Measurements from ENCODE around the gene GGA2.

GGA2 gene

GRCh38 chr16:23505671-23506605, 4.4 kb downstream of the GGA2 start:
- DNase-seq (ENCODE audit: extremely low read depth in 1 of 2, low read depth in 1 of 2): no peak

GRCh38 chr16:23505180-23505665, 5.1 kb downstream of the GGA2 start:
- DNase-seq (ENCODE audit: extremely low read depth in 1 of 2, low read depth in 1 of 2): no peak

GRCh38 chr16:23504453-23505179, 5.7 kb downstream of the GGA2 start:
- DNase-seq (ENCODE audit: extremely low read depth in 1 of 2, low read depth in 1 of 2): peak; percentile 44 to 46

GRCh38 chr16:23504076-23504452, 6.2 kb downstream of the GGA2 start:
- no peak for DNase-seq (ENCODE audit: extremely low read depth in 1 of 2, low read depth in 1 of 2)

GRCh38 chr16:23502466-23502865, 7.8 kb downstream of the GGA2 start:
- DNase-seq (ENCODE audit: extremely low read depth in 1 of 2, low read depth in 1 of 2): no peak

GRCh38 chr16:23501291-23501690, 9.0 kb downstream of the GGA2 start:
- no peak for DNase-seq (ENCODE audit: extremely low read depth in 1 of 2, low read depth in 1 of 2)

- no peak for DNase-seq (ENCODE audit: extremely low read depth in 1 of 2, low read depth in 1 of 2)
These were observed 9.4 kb downstream of the GGA2 start for GRCh38 chr16:23500862-23501225.

- DNase-seq (ENCODE audit: extremely low read depth in 1 of 2, low read depth in 1 of 2): no peak
These were observed 10.0 kb downstream of the GGA2 start for GRCh38 chr16:23500212-23500861.

- no peak for DNase-seq (ENCODE audit: extremely low read depth in 1 of 2, low read depth in 1 of 2)
These were observed 10.5 kb downstream of the GGA2 start for GRCh38 chr16:23499801-23500200.

GRCh38 chr16:23498863-23499262, 11.4 kb downstream of the GGA2 start:
- DNase-seq (ENCODE audit: extremely low read depth in 1 of 2, low read depth in 1 of 2): no peak

- no peak for DNase-seq (ENCODE audit: extremely low read depth in 1 of 2, low read depth in 1 of 2)
These were observed 12.8 kb downstream of the GGA2 start for GRCh38 chr16:23497543-23497868.

GRCh38 chr16:23496821-23497542, 13.3 kb downstream of the GGA2 start:
- no peak for DNase-seq (ENCODE audit: extremely low read depth in 1 of 2, low read depth in 1 of 2)

- no peak for DNase-seq (ENCODE audit: extremely low read depth in 1 of 2, low read depth in 1 of 2)
These were observed 14.6 kb downstream of the GGA2 start for GRCh38 chr16:23495671-23496070.

GRCh38 chr16:23494188-23494587, 16.1 kb downstream of the GGA2 start:
- no peak for DNase-seq (ENCODE audit: extremely low read depth in 1 of 2, low read depth in 1 of 2)

GRCh38 chr16:23491490-23492391, 18.6 kb downstream of the GGA2 start:
- no peak for DNase-seq (ENCODE audit: extremely low read depth in 1 of 2, low read depth in 1 of 2)

GRCh38 chr16:23486480-23486879, 23.8 kb downstream of the GGA2 start:
- no peak for DNase-seq (ENCODE audit: extremely low read depth in 1 of 2, low read depth in 1 of 2)

- DNase-seq (ENCODE audit: extremely low read depth in 1 of 2, low read depth in 1 of 2): no peak
These were observed 24.5 kb downstream of the GGA2 start for GRCh38 chr16:23485841-23486240.

GRCh38 chr16:23485257-23485614, 25.1 kb downstream of the GGA2 start:
- no peak for DNase-seq (ENCODE audit: extremely low read depth in 1 of 2, low read depth in 1 of 2)

- no peak for DNase-seq (ENCODE audit: extremely low read depth in 1 of 2, low read depth in 1 of 2)
These were observed 25.6 kb downstream of the GGA2 start for GRCh38 chr16:23484510-23485256.

Data from activated CD8-positive, alpha-beta memory T cell treated with anti-CD3 and anti-CD28 coated beads for 1 hour (primary cell).